Renal cortex interstitium (tissue), 11 donors: ENCODE measurements around the gene PHF3. TPM values are rescaled to one million over a fixed set of nuclear protein-coding genes. Genes with fewer than 3 reads are reported as not detected.
"Not testable (repeated sequence)": the region's sequence is repeated elsewhere in the genome, so short reads cannot be mapped to it uniquely, and the experiment has no call there.

Experiments
- DNase-seq, 11 donors: peaks; one replicate each; pipeline ENCODE4 v3.0.0-alpha.2; 2013; ENCODE audit warnings: low read depth in 9 of 11, low spot score in 4 of 11; ENCODE audit errors: extremely low read depth in 1 of 11
- polyA plus RNA-seq, 3 donors: library from polyadenylated mRNA; unstranded; fragments of 120-200 nt; gene quantifications; one replicate each; pipeline ENCODE4 v1.2.1, GENCODE V29; 2013; ENCODE audit not compliant: insufficient read length in 3 of 3

PHF3 gene
- polyA plus RNA-seq, 3 donors = 58.1 to 69.1 (median 64.1) TPM

- DNase-seq = no peak
Measured at GRCh38 chr6:63685446-63686379, 50.1 kb downstream of the PHF3 start.

GRCh38 chr6:63689421-63689820 lies 53.8 kb downstream of the PHF3 start:
- DNase-seq = no peak

GRCh38 chr6:63690221-63690620 lies 54.6 kb downstream of the PHF3 start:
- no peak for DNase-seq

- DNase-seq = no peak
Measured at GRCh38 chr6:63705707-63706106, 70.1 kb downstream of the PHF3 start.

- no peak for DNase-seq
Measured at GRCh38 chr6:63706630-63707029, 71.0 kb downstream of the PHF3 start.

- DNase-seq = no peak
Measured at GRCh38 chr6:63708631-63709030, 73.0 kb downstream of the PHF3 start.

GRCh38 chr6:63709148-63709547 lies 73.5 kb downstream of the PHF3 start:
- DNase-seq = no peak

GRCh38 chr6:63713332-63713731 lies 77.7 kb downstream of the PHF3 start:
- DNase-seq = no peak

GRCh38 chr6:63714091-63714490 lies 78.5 kb downstream of the PHF3 start:
- DNase-seq = no peak

GRCh38 chr6:63716169-63716568 lies 80.6 kb downstream of the PHF3 start:
- no peak for DNase-seq

- no peak for DNase-seq
Measured at GRCh38 chr6:63721181-63721580, 85.6 kb downstream of the PHF3 start.

- peak in 1 of 11 donors; percentile 3 for DNase-seq
Measured at GRCh38 chr6:63724721-63725120, 89.1 kb downstream of the PHF3 start.

- DNase-seq = no peak
Measured at GRCh38 chr6:63730311-63730710, 94.7 kb downstream of the PHF3 start.

GRCh38 chr6:63731930-63732329 lies 96.3 kb downstream of the PHF3 start:
- no peak for DNase-seq

- DNase-seq = no peak
Measured at GRCh38 chr6:63732336-63732735, 96.7 kb downstream of the PHF3 start.

GRCh38 chr6:63734923-63735322 lies 99.3 kb downstream of the PHF3 start:
- no peak for DNase-seq

GRCh38 chr6:63738190-63738589 lies 102.6 kb downstream of the PHF3 start:
- DNase-seq = not testable (repeated sequence)

GRCh38 chr6:63739094-63739687 lies 103.6 kb downstream of the PHF3 start:
- DNase-seq = no peak

- DNase-seq = no peak
Measured at GRCh38 chr6:63740709-63741108, 105.1 kb downstream of the PHF3 start.

- no peak for DNase-seq
Measured at GRCh38 chr6:63742060-63742459, 106.5 kb downstream of the PHF3 start.

- no peak for DNase-seq
Measured at GRCh38 chr6:63743691-63744090, 108.1 kb downstream of the PHF3 start.
